ENCODE results near the gene ELK3.

- TF ChIP-seq U2AF1 (optimal IDR thresholded peaks at IDR 0.05; ENCODE audit: low read depth, low read length) (no peak), ZNF316 (IDR thresholded peaks at IDR 0.05) (no peak), RBM15 (IDR thresholded peaks at IDR 0.05; ENCODE audit: insufficient read depth, low read length) (no peak), ZNF436 (CRISPR knock-in tag; IDR thresholded peaks at IDR 0.05) (no peak), EP300 (IDR thresholded peaks at IDR 0.05; ENCODE audit: low read length) (no peak), POLR2H (tag; IDR thresholded peaks at IDR 0.05; ENCODE audit: low read depth) (no peak)
Observed at GRCh38 chr12:96258104-96258961, 64.2 kb downstream of the ELK3 start.
